PFSK-1 (cell line): ENCODE measurements around the gene LGALS1.

Source experiments
- FOXP2 ChIP-seq: optimal IDR thresholded peaks from 2 replicates; pipeline ENCODE3; 2011; ENCODE audit warnings: borderline replicate concordance, control low read depth, inconsistent platforms; ENCODE audit not compliant: insufficient read depth; ENCODE audit errors: extremely low read length, extremely low read depth
- POLR2AphosphoS5 ChIP-seq: IDR thresholded peaks from 2 replicates; pipeline ENCODE4 v1.6.1; 2012; ENCODE audit warnings: low read depth, mild to moderate bottlenecking, control low read depth, low read length, moderate library complexity
- SIN3A ChIP-seq: IDR thresholded peaks from 2 replicates; pipeline ENCODE4 v1.6.1; 2012; ENCODE audit warnings: mild to moderate bottlenecking, low read length, moderate library complexity, borderline replicate concordance; ENCODE audit not compliant: insufficient read depth
- TAF1 ChIP-seq: IDR thresholded peaks from 2 replicates; pipeline ENCODE4 v1.6.1; 2012; ENCODE audit warnings: low read length, control low read depth, borderline replicate concordance; ENCODE audit not compliant: insufficient read depth
- TF ChIP-seq, protein P1 (sequence below), 2 experiments: IDR thresholded peaks; 2 replicates each; pipeline versions ENCODE4 v1.6.1 to v1.8.0; 2011 to 2012; ENCODE audit warnings: low read depth in 2 of 2, low read length in 2 of 2, control low read depth in 1 of 2, inconsistent platforms in 1 of 2, mild to moderate bottlenecking in 1 of 2, moderate library complexity in 1 of 2; ENCODE audit not compliant: insufficient read depth in 1 of 2

LGALS1 gene

GRCh38 chr22:37660709-37661045, 14.8 kb upstream of the LGALS1 start:
- TF ChIP-seq TAF1 (no peak), SIN3A (no peak), POLR2AphosphoS5 (no peak), FOXP2 (no peak)
- TF ChIP-seq, protein P1, sequence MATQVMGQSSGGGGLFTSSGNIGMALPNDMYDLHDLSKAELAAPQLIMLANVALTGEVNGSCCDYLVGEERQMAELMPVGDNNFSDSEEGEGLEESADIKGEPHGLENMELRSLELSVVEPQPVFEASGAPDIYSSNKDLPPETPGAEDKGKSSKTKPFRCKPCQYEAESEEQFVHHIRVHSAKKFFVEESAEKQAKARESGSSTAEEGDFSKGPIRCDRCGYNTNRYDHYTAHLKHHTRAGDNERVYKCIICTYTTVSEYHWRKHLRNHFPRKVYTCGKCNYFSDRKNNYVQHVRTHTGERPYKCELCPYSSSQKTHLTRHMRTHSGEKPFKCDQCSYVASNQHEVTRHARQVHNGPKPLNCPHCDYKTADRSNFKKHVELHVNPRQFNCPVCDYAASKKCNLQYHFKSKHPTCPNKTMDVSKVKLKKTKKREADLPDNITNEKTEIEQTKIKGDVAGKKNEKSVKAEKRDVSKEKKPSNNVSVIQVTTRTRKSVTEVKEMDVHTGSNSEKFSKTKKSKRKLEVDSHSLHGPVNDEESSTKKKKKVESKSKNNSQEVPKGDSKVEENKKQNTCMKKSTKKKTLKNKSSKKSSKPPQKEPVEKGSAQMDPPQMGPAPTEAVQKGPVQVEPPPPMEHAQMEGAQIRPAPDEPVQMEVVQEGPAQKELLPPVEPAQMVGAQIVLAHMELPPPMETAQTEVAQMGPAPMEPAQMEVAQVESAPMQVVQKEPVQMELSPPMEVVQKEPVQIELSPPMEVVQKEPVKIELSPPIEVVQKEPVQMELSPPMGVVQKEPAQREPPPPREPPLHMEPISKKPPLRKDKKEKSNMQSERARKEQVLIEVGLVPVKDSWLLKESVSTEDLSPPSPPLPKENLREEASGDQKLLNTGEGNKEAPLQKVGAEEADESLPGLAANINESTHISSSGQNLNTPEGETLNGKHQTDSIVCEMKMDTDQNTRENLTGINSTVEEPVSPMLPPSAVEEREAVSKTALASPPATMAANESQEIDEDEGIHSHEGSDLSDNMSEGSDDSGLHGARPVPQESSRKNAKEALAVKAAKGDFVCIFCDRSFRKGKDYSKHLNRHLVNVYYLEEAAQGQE (IDR thresholded peaks at IDR 0.05; ENCODE audit: insufficient read depth in 1 of 2, low read depth in 2 of 2, low read length in 2 of 2): no peak

GRCh38 chr22:37661160-37661924, 14.1 kb upstream of the LGALS1 start:
- TF ChIP-seq, protein P1 (IDR thresholded peaks at IDR 0.05; ENCODE audit: insufficient read depth in 1 of 2, low read depth in 2 of 2, low read length in 2 of 2): no peak
- no peak for TF ChIP-seq TAF1
- peak; percentile 24 for TF ChIP-seq FOXP2
- no peak for TF ChIP-seq POLR2AphosphoS5

DNA sequence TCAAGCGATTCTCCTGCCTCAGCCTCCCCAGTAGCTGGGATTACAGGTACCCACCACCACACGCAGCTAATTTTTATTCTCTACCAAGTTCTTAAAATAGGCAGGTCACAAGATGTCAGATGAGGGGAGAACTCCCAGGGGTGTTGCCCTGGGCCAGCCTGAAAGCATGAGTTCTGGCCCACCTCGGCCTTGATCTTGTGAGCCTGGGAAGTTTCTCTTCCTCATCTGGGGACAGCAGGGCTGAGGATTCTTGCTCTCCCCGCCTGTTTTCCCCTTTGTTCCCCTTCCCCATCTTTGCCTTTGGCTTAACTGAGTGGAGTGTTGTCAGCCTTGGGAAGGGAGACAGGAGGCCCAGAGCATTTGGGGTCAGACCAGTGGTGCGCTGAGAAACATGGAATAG, 13.4 kb upstream of the LGALS1 start:
- TF ChIP-seq, protein P1 (IDR thresholded peaks at IDR 0.05; ENCODE audit: insufficient read depth in 1 of 2, low read depth in 2 of 2, low read length in 2 of 2): no peak
- TF ChIP-seq SIN3A: no peak
- TF ChIP-seq FOXP2: no peak

DNA sequence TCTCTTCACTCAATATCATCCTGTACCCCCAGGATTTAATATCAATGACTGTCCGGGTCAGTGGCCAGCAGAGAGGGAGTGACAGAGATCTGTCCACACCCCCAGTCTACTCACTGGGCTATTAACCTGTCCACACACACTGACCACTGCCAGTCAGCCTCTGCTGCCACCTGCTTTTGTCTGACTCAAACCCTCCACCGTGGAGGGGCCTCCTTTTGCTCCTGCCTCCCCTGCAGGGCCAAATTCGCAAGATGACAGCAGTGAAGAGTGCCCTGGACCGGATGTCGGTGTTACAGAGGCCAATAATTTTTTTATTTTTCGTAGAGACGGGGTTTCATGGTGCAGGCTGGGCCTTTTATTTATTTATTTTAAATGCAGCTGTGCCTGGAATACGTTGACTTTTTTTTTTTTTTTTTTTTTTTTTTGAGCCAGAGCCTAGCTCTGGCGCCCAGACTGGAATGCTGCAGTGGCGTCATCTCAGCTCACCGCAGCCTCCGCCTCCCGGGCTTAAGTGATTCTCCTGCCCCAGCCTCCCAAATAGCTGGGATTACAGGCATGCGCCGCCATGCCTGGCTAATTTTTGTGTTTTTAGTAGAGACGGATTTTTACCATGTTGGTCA, 11.8 kb upstream of the LGALS1 start:
- TF ChIP-seq FOXP2 (no peak), TAF1 (no peak), POLR2AphosphoS5 (no peak), SIN3A (no peak)
- TF ChIP-seq, protein P1 (IDR thresholded peaks at IDR 0.05; ENCODE audit: insufficient read depth in 1 of 2, low read depth in 2 of 2, low read length in 2 of 2): no peak
